ENCODE measurements around the gene ARHGAP15.

GRCh38 chr2:143460382-143460781, 331.2 kb downstream of the ARHGAP15 start:
- no peak for TF ChIP-seq CTCF (IDR thresholded peaks at IDR 0.05)
- TF ChIP-seq POLR2A (IDR thresholded peaks at IDR 0.05), result no peak
- no peak for TF ChIP-seq EP300 (IDR thresholded peaks at IDR 0.05)

All from suprapubic skin (tissue), 3 donors.